NT2/D1 (cell line): Measurements from ENCODE around the gene CCR7.

Experiments
- SUZ12 ChIP-seq: IDR thresholded peaks from 2 replicates; pipeline ENCODE4 v1.6.1; 2011; ENCODE audit not compliant: insufficient read length, insufficient read depth; ENCODE audit errors: extremely low read depth
- YY1 ChIP-seq: IDR thresholded peaks from 2 replicates; pipeline ENCODE4 v1.6.1; 2011; ENCODE audit not compliant: insufficient read length, insufficient read depth
- ZNF274 ChIP-seq: IDR thresholded peaks from 2 replicates; pipeline ENCODE4 v1.6.1; 2011; ENCODE audit warnings: mild to moderate bottlenecking, low read depth, low read length

DNA sequence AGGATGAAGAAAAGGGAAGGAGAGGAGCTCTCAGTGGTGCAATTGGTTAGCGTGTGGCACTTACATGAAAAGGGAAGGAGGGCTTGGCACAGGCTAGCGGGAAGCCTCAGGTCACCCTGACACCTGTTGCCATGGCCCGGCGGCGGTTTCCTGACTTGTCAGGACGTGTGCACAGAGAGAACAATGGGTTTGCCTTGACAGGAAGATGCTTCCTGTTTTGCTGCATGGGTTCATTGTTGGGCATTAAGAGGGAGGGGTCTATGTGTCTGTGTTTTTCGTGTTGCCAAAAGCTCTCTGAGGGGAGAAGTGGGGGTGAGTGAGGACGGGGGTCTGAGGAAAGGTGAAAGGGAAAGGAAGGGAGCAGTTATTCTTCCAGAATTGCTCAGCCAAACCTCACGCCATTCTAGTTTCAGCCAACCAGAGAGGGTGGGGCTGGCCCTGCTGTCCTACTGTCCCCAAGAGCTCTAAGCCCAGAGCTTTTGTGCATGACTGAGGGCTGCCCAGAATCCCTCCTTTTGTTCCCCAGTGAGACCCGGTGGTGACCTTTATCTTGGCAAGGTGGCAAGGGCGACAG, 17.1 kb upstream of the CCR7 start:
- no peak for TF ChIP-seq SUZ12
- no peak for TF ChIP-seq ZNF274
- no peak for TF ChIP-seq YY1
